Left colon (tissue), 2 donors: ENCODE data around the gene INTS1. TPM values are rescaled to one million over a fixed set of nuclear protein-coding genes. Genes with fewer than 3 reads are reported as not detected.
A peak's percentile ranks its signal among the peaks of the same experiment; 100 is the strongest.

Experiments
- ATAC-seq: fragments of 200-7000 bp; cut with Tn5 transposase; one replicate; pipeline ENCODE4 v1.9.1; 2020; ENCODE audit warnings: mild to moderate bottlenecking, moderate library complexity
- DNase-seq, 2 donors: peaks; one replicate each; pipeline ENCODE4 v3.0.0-alpha.2; 2020
- intact Hi-C, 2 donors: fragments of 100-400 bp; cut with DNase I in 1 of 2; cut with micrococcal nuclease in 1 of 2; formaldehyde crosslinking; loops; one replicate each; pipeline versions ENCODE4 v1.11.2 to v1.14.0; 2022; cut with DNase I, micrococcal nuclease
- total RNA-seq, 2 donors: library from RNA; stranded (reverse); fragmentation: NEBNext Ultra II Directional; extraction: Animal tissue kit (Norgen Biotek cat#: 25700); gene quantifications; one replicate each; pipeline ENCODE4 v1.2.1, GENCODE V29; 2021
- donor health status: DM: no; HTN: no; CAD: no.
- donor health status: DM: yes; HTN: yes; CAD: no.

The INTS1 gene
- total RNA-seq, 2 donors from 2014 or later: 67.7 to 67.8 TPM

DNA sequence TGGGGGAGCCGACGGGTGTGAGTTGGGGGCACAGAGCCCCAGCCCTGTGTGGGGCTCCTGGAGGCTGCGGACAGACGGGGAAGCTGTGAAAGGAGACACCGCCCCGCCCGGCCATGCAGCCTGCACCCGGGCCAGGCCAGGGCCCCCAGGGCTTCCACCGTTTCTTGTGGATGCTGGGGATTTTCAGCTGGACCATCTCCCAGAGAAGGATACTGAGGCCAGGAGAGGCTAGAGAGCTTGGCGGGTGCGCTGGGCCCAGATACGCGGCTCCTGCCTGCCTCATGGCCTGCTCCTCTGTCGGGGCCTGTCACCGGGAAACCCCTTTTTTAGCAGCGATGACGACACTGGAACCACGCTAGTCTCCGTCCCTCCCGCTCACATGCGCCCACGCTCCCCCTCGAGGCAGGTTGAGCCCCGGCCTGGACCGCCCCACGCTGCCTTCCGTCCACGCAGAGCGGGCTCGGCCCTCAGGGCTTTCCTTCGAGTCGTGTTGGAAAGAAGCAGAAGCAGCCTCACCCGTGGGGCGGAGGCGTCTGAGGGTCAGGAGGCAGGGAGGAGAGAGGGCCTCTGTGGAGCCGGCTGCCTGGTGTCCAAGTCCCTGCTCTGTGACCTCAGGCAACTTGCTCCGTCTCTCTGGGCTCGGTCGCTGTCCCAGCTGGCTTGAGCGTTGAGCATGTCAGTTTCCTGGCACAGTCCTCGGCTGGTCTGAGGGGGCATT is 40.1 kb upstream of the INTS1 start:
- DNase-seq (no peak), ATAC-seq (peak; percentile 8)
- intact Hi-C loops: no loop called here

DNA sequence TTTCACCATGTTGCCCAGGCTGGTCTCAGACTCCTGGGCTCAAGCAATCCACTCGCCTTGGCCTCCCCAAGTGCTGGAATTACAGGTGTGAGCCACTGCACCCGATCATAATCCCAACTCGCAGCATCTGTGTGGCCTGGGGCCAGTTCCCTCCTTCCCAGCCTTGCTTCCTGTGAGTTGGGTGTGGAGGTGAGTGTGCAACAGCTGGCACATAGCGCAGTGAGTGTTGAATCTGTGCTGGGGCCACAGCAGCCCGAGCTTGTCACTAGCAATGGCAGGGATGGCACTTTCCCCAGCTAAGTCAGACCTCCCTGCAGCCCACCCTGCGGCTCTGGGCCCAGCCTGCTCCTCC is 39.6 kb upstream of the INTS1 start:
- peak; percentile 37 for ATAC-seq
- DNase-seq: no peak
- intact Hi-C loops: no loop called here

DNA sequence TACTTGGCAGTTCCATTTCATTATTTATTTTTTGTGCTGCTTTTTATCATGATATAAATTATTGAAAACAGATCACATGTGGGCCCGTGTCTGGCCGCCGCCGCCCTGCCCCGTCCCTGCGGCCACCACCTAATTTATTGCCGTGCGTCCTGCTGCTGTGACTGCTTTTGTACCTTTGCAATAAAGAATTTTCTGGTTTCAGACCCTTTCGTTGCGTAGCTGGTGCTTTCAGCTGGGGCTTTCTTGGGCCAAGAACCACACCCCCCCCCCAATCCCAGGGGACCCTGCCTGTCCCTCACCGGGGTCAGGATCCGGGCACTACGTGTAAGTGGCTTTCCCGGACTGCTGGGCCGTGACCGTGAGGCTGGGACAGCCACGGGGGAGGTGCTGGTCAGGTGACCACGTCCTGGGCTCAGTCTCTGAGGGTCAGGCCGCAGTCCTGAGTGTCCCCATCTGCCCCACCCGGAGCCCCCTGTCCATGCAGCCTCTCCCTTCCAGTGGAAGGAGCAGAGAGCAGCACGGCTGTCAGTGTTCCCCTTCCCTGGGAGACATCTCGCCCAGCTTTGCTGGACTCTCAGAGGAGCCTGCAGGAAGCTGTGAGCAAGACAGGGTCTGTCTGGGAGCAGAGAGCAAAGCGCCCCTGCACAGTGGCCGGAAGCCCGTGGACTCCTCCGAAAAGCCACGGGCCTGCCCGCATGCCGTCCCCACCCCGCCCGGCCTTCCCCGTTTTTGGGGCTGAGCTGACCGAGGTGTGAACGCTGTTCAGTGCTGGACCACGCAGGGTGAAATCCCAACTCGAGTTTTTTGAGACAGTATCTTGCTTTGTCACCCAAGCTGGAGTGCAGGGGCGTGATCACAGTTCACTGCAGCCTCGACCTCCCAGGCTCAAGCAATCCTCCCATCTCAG is 38.9 kb upstream of the INTS1 start:
- ATAC-seq (peak; percentile 7), DNase-seq (no peak)
- intact Hi-C loops: no loop called here

DNA sequence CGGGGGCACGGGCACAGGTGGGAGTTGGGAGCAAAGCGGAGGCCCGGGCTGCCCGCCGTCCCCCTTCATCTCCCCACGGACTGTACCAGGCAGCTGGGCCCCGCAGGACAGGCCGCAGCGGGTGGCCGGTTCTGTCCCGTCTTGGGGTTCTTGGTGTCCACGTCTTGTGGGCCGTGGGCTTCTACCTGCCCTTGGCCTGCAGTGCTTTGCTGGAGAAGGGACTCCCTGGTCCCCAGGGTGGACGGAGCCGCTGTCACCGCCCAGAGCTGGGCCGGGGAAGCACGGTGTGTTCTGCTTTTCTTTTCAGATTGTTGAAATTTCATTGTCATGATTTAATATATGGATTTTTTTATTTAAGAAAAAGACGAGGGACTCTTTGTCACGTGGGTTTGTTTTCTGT is 38.1 kb upstream of the INTS1 start:
- ATAC-seq (no peak), DNase-seq (no peak)

DNA sequence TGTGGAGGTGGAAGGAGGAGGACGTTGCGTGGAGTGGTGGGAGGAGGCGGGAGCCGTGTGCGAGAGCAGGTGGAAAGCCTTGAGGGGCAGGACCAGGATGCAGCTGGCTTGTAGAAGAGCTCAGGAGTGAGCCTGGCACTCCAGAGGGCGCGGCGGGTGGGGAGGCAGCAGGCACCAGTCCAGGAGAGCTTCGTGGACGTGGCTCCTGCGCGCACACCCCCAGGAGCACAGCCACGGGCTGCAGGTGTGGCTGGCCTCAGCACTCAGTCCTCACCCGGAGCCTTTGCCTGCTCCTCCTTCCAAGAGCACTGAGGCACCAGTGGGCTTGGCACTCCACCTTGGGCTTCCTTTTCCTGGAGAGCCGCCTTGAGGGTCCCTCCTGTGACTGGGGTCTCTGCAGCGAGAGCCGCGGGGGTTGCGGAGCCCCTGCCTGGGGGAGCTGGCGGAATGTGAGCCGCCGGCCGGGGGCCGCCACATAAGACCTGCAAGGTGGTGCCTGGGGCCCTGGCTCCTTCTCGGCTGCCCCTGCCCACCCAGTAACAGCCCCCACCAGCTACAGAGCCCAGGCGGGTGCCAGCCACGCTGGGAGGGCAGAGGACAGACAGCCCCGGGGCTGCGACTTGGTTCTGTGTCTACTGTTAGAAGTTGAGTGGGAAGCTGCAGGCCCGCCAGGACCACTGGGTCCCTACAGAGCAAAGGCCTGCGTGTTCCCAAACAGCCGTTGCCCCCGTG is 37.4 kb upstream of the INTS1 start:
- ATAC-seq: no peak
- intact Hi-C loops: no loop called here
- DNase-seq: no peak

More for the DNA sequence above, 38.1 kb upstream of the INTS1 start:
- intact Hi-C loops: no loop called here

DNA sequence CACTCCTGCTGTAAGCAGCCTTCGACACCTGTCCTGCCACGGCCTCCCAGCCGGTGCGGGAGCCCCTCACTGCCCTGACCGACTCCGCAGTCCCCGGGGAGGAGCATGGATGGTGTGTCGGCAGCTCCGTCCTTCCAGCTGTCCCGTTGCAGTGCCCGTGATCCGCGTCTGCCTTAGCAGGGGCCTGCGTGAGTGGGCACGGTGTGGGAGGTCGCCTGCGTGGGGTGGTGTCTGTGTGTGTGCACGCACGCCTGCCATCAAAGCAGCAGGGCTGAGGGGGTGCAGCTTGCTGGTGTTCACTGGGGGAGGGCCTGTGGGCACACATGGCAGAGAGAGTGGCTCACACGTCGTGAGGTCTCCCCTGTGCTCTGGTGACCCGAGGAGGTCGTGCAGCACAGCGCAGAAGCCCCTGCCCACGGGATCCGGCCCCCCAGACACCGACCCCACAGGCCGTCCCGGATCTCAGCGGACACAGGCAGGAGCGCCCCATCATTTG is 36.6 kb upstream of the INTS1 start:
- DNase-seq (no peak), ATAC-seq (no peak)
- intact Hi-C loops: no loop called here

DNA sequence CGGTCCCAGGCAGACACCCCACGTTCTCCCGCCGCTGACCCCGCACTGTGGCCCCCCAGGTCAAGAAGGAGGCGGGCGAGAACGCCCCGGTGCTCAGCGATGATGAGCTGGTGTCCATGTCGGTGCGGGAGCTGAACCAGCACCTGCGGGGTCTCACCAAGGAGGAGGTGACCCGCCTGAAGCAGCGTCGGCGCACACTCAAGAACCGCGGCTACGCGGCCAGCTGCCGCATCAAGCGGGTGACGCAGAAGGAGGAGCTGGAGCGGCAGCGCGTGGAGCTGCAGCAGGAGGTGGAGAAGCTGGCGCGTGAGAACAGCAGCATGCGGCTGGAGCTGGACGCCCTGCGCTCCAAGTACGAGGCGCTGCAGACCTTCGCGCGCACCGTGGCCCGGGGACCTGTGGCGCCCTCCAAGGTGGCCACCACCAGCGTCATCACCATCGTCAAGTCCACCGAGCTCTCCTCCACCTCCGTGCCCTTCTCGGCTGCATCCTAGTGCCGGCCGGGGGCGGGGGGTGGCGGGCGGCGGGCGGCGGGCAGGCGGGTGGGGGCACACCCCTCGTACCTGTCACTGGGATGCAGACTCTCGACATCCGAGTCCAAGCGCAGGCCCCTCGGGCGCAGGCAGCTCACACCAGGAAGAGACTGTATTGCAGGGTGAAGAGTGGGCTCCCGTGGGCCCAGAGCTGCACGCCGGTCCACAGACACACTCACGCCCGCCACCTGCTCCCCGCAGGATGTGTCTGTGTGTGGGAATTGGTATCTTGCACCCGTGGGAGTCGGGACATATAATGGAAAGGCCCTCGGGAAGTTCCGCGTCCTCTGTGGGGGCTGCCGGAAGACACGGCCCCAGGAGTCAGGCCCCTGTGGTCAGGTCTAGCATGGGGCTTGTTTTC is 35.9 kb upstream of the INTS1 start:
- ATAC-seq (no peak), DNase-seq (no peak)
- intact Hi-C loops: no loop called here

DNA sequence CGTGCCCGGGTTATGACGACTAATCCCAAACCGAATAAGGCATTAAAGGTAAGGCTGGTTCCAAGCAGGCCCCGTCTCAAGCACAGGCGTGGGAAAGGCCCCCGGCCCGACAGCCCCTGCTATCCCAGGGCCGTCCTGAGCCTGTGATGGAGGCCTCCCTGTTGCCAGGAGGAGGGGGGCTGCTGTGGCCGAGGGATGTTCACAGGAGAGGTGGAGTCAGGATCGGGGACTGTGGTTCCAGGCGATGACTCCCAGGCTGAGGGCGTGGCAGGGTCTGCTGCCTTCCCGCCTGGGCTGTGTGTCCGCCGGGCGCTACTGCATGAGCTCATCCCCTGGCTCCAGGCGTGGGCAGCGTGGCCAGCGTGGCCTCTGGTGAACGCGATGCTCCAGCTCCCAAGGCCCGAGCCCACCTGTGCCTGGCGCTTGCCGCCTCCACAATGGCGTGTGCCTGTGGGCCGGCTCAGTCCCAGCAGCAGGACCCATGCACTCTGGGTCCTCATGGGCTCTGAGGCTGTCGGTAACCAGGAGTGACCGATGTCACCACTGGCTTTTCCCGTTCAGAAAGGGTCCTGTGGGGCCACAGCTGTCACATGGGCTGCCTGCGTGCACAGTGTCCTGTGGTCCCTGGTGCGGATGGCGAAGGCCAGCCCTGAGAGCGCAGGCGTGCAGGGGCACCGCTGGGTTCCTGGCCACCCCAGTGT is 35.1 kb upstream of the INTS1 start:
- ATAC-seq: no peak
- no peak for DNase-seq
- intact Hi-C loops: no loop called here

DNA sequence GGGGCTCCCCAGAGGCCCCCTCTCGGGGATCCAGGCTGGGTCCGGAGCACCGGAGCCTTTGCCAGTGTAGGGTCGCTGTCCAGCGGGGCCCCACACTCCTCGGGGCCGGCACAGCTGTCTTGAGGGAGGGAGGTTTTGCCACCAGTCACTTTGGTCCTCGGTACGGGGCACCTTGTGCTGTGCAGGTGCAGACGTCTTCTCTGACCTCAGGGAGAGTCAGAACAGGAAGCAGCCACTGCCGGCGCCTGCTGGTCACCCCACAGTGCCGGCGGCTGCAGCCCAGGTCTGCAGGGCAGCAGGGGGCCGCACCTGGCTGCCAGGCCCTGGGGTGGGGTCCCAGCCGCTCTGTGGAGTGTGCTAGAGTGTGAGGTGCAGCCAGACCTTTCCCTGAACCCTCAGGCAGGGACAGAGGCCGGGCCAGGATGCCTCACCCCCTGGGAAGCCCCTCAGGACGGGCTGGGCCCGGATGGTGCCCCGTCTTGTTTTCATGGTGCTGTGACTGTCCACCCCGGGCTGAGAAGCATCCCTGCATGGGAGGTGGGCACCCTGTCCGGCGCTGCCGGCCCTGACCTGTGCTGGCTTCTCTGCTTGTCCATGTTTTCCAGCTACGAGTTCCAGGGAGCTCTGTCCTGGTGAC is 34.5 kb upstream of the INTS1 start:
- intact Hi-C loops: no loop called here
- no peak for ATAC-seq
- DNase-seq: no peak

DNA sequence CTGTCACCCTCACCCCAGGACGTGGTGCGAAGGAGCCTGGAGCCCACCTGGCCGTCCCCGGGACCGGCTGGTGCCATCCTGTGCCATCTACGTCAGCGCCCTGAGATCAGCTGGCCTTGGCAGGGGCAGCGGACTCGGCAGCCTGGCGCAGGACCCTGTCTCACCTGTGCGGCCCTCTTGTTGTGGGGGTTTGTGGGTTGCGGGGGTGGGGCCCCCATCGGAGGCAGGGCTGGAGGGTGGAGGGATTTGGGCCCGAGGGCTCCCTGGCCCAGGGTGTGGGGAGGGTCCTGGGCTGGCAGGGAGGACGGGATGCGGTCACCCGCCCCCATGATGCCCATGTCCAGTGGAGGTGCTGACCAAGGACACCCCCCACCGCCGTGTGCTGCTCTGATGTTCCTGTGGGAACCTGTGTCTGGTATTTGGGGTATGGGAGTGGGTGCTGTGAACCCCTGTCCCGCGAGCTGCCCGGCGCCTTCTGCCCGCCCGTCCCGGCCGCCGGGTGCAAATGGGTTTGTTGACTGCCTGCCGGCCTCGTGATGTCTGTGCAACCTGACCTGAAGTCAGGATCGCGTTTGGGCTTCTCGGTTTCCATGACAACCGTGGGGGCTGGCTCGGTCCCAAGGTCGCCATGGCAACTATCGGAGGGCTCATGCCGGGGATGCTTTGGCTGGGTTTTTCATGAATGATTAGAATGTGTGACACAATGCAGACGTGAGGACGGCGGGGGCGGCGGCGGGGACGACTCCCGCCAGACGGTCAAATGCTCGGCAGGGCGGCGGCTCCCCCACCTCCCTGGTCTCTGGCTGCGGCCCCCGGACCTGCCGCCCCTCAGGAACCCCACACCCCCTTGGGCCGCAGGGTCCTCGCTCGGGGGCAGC is 33.6 kb upstream of the INTS1 start:
- DNase-seq: peak; percentile 63 to 68
- intact Hi-C loops: no loop called here
- no peak for ATAC-seq

DNA sequence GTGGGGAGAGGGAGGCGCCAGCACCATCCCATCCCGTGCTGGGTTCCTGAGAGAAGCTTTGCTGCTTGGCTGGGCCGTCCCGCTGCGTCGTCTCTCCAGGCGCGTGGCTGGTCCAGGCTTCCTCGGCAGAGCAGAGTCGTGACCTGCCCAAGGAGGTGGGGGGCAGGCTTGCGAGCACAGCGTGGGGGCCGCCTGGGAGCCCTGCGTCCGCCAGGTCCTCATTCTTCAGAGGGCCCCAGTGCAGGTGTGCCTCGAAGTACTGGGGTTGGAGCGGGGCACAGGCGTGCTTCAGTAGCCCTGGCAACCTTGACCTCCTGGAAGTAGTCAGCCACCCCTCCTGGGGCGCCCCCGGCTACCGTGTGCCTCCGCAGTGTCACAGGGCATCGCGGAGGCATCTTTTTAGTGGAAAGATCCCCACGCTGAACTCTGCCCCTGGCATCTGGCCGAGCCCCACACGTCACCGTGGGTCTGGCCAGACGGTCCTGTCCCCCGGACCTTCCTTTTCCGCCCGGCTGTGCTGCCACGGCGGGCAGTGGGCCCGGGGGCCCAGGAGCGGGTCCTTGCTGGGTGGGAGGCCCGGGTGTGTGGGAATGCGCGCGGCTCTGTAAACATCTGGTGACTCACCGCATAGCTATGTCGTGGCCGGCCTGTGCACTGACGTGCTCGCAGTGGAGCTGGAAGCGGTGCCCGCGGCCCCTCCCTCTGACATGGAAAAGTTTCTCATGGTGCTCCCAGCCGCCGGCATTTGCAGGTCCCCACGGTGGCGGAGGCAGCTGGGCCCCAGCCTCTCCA is 32.8 kb upstream of the INTS1 start:
- peak; percentile 87 to 92 for DNase-seq
- ATAC-seq: peak; percentile 57
- intact Hi-C loops: no loop called here

DNA sequence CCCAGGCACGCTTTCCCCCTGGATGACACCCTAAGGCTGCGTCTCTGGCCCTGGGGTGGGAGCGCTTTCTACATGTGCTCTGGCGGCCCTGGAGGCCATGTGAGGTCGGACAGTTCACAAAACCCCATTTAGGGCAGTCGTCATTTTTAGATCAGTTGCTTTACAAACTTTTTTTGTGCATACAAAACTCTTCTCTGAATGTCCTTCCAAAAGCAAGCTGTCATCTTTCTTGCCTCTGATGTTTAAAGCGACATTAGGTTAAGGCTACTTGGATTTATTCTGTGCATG is 32.2 kb upstream of the INTS1 start:
- DNase-seq (no peak), ATAC-seq (no peak)
- intact Hi-C loops: no loop called here

DNA sequence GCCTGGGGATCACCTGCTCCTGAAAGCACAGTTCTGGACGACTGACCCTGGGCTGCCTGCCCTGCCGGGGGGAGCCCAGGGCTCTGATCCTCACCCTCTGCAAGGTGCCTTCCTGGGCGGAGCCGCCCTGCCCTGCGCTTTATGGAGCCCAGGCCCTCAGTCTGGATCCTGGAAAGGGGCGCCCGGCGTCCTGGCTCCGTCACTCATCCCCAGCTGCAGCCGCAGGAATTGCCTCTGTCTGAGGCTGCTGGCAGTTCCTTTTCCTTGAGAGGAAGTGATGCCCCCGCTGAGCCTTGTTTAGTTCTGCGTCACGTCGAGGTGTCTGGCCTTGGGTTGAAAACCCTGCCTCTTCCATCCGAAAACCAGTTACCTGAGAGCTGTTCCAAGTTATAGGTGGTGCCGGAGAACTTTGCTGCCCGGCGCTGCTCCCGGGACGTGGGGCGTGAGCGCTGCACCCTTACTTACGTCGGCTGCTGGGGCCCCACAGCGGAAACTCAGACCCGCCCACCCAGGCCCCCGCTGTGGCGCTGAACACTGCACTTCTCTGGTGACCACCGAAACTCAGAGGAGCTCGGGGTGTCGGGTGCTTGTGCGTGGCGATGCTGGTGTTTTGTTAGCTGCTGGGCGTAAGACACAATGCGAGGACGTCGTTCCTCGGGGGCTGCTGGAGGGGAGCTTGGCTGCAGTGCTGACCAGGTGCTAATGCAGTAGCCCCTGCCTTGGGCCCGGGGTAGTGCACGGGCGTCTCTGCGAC is 31.7 kb upstream of the INTS1 start:
- intact Hi-C loops: no loop called here
- ATAC-seq (no peak), DNase-seq (no peak)

DNA sequence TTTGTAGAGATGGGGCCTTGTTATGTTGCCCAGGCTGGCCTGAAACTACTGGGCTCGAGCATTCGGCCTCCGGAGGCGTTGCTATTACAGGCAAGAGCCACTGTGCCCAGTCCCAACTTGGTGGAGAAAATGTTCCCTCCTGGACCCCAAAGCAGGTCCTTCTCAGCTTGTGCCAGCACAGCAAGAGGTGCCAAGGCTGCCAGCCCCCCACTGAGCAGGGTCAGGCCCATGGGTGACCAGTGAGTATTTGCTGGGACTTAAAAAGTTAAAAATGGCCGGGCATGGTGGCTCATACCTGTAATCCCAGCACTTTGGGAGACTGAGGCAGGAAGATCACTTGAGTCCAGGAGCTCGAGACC is 30.9 kb upstream of the INTS1 start:
- no peak for ATAC-seq
- intact Hi-C loops: no loop called here
- no peak for DNase-seq

DNA sequence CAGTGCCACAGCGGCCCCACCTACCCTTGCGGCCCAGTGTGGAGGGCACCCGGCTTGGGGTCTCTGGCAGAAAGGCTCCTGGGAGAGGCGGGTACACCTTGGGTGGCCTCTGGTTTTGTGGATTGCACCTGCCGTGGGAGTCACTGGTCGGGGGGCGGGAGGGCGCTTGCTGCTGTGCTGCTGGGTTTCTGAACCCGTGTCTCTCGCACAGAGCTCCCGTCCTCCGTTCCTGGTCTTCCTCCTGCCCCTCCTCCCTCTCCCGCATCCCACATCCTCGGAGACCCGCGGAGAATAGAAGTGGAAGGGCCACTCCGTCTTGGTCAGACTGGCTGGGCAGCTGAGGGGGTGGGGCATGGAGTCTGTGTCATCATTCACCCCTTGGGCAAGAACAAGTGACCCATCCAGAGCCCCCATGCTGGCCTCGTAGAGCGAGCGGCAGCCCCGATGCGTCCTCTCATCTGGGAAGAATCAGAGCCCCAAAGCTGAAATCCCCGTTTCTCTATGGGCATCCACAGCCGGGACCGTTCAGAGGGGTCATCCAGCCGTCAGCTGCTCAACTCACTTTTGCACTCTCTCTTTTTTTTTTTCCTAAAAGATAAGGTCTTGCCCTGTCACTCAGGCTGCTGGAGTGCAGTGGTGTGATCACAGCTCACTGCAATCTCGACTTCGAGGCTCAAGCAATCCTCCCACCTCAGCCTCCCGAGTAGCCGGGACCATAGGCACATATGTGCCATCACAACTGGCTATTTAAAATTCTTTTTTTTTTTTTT is 30.3 kb upstream of the INTS1 start:
- intact Hi-C loops: no loop called here
- DNase-seq: peak in 1 of 2 donors; percentile 20
- ATAC-seq: no peak
